Astrocyte (in vitro differentiated cells and primary cell): ENCODE measurements around the gene ERFE. TPM values are rescaled to one million over a fixed set of nuclear protein-coding genes. Genes with fewer than 3 reads are reported as not detected.

Experiments used
- DNase-seq: peaks from one replicate; pipeline ENCODE4 v3.0.0-alpha.2; 2010; ENCODE audit warnings: low read depth
- FAIRE-seq: peaks from 2 replicates; lab custom pipeline; 2011; peaks lifted over from hg19 to GRCh38; lab: Jason Lieb, UNC
- H2AFZ ChIP-seq: 2 replicates; pipeline ENCODE4 v1.6.0; 2012; ENCODE audit warnings: low read depth, low read length, inconsistent platforms
- H3K27ac ChIP-seq: 2 replicates; pipeline ENCODE4 v1.5.1; 2011; ENCODE audit warnings: low read depth, low read length, inconsistent platforms
- H3K27me3 ChIP-seq: 2 replicates; pipeline ENCODE4 v1.6.0; 2011; ENCODE audit warnings: low read length, inconsistent platforms; ENCODE audit not compliant: insufficient read depth
- H3K36me3 ChIP-seq: 2 replicates; pipeline ENCODE4 v1.5.1; 2011; ENCODE audit warnings: low read length, inconsistent platforms; ENCODE audit not compliant: insufficient read depth
- H3K4me1 ChIP-seq: 2 replicates; pipeline ENCODE4 v1.5.1; 2011; ENCODE audit warnings: low read length, inconsistent platforms; ENCODE audit not compliant: insufficient read depth
- H3K4me2 ChIP-seq: 2 replicates; pipeline ENCODE4 v1.6.0; 2012; ENCODE audit warnings: low read length, inconsistent platforms
- H3K4me3 ChIP-seq: 2 replicates; pipeline ENCODE4 v1.5.1; 2011; ENCODE audit warnings: low read depth, mild to moderate bottlenecking, low read length, inconsistent platforms; ENCODE audit not compliant: insufficient read depth
- H3K79me2 ChIP-seq: 2 replicates; pipeline ENCODE4 v1.6.0; 2012; ENCODE audit warnings: mild to moderate bottlenecking, low read length, inconsistent platforms; ENCODE audit not compliant: insufficient read depth
- H3K9ac ChIP-seq: 2 replicates; pipeline ENCODE4 v1.6.0; 2012; ENCODE audit warnings: mild to moderate bottlenecking, low read length, inconsistent platforms
- H3K9me3 ChIP-seq: 2 replicates; pipeline ENCODE4 v1.5.1; 2012; ENCODE audit warnings: low read depth, mild to moderate bottlenecking, low read length, inconsistent platforms; ENCODE audit not compliant: insufficient read depth
- H4K20me1 ChIP-seq: 2 replicates; pipeline ENCODE4 v1.6.0; 2012; ENCODE audit warnings: low read length, inconsistent platforms; ENCODE audit not compliant: insufficient read depth
- H3K27ac Mint-ChIP-seq: one replicate; pipeline ENCODE4 v1.8.0; 2021; ENCODE audit warnings: mild to moderate bottlenecking, mixed read lengths; ENCODE audit not compliant: unreplicated experiment
- H3K27me3 Mint-ChIP-seq: one replicate; pipeline ENCODE4 v1.8.0; 2021; ENCODE audit warnings: low read depth, mixed read lengths; ENCODE audit not compliant: unreplicated experiment
- H3K36me3 Mint-ChIP-seq: one replicate; pipeline ENCODE4 v1.8.0; 2021; ENCODE audit warnings: low read depth, mixed read lengths; ENCODE audit not compliant: unreplicated experiment
- H3K4me1 Mint-ChIP-seq: one replicate; pipeline ENCODE4 v1.8.0; 2021; ENCODE audit warnings: low read depth, mixed read lengths; ENCODE audit not compliant: unreplicated experiment
- H3K4me3 Mint-ChIP-seq: one replicate; pipeline ENCODE4 v1.8.0; 2021; ENCODE audit warnings: mild to moderate bottlenecking, moderate library complexity, mixed read lengths; ENCODE audit not compliant: unreplicated experiment
- H3K9me3 Mint-ChIP-seq: one replicate; pipeline ENCODE4 v1.8.0; 2021; ENCODE audit warnings: mild to moderate bottlenecking, mixed read lengths; ENCODE audit not compliant: unreplicated experiment
- EZH2 ChIP-seq: IDR thresholded peaks from 2 replicates; pipeline ENCODE4 v1.6.1; 2012; ENCODE audit warnings: mild to moderate bottlenecking, low read length, inconsistent platforms; ENCODE audit not compliant: insufficient read depth
- total RNA-seq: library from RNA; stranded (reverse); gene quantifications from 2 replicates; pipeline ENCODE4 v1.2.1, GENCODE V29; 2021
- TF ChIP-seq, protein P1 (sequence below): IDR thresholded peaks from 2 replicates; pipeline ENCODE4 v1.5.1; 2011; ENCODE audit warnings: low read depth, mild to moderate bottlenecking, inconsistent platforms, low read length, moderate library complexity; ENCODE audit not compliant: insufficient read depth

Gene ERFE
- total RNA-seq, 1 donor from 2014 or later = 1.4 TPM

DNA sequence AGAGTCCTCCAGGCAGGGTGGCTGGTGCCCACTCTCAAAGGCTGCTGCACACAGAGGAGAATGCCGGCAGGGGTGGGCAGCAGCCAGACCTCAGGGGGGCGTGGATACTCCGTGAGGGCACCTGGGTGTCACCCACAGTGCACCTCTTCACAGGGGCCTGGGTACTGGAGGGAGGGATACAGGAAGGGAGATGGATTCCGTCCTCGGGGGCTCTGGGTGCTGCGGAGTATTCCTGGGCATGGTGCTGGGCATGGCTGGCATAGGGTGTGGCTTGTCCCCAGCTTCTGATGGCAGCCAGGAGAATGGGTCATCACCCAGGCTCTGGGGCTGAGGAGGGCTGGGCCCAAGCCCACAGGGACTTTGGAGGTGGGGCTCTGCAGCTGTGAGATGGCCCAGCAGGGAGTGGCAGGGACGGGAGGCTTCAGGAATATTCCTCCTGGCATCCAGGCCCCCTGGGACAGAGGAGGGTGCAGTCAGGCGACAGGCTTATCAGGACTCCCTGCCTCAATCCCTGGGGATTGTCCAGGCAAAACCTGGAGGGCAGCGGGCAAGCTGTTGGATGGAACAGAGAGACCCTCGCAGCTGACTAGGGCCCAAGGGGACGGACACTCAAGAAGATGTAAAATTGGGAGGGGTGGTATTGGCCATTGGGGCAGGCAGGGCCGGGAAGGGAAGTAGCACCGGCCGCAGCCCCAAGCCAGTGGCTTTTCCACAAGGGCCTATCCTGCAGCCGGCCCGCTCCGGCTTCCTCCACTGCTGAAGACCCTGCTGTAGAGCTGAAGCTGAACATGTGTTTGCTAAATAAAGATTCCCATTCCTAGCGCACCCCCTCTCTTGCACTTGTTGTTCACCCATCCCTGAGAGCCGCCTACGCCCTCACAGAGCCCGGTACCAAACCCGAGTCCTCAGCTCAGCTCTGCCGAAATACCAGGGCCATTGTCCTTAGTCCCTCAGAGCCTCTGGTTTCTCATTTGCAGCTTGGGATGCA, 26.0 kb upstream of the ERFE start:
- no peak overlapping the region for H3K27ac Mint-ChIP-seq
- H3K79me2 ChIP-seq = no peaks in the 10 kb centered on the region
- no peak overlapping the region for H3K4me3 Mint-ChIP-seq
- no peaks in the 10 kb centered on the region for H3K4me1 ChIP-seq
- no peaks in the 10 kb centered on the region for H3K9me3 Mint-ChIP-seq
- no peak for DNase-seq
- H2AFZ ChIP-seq = no peak overlapping the region
- TF ChIP-seq EZH2 = no peak
- TF ChIP-seq, protein P1, sequence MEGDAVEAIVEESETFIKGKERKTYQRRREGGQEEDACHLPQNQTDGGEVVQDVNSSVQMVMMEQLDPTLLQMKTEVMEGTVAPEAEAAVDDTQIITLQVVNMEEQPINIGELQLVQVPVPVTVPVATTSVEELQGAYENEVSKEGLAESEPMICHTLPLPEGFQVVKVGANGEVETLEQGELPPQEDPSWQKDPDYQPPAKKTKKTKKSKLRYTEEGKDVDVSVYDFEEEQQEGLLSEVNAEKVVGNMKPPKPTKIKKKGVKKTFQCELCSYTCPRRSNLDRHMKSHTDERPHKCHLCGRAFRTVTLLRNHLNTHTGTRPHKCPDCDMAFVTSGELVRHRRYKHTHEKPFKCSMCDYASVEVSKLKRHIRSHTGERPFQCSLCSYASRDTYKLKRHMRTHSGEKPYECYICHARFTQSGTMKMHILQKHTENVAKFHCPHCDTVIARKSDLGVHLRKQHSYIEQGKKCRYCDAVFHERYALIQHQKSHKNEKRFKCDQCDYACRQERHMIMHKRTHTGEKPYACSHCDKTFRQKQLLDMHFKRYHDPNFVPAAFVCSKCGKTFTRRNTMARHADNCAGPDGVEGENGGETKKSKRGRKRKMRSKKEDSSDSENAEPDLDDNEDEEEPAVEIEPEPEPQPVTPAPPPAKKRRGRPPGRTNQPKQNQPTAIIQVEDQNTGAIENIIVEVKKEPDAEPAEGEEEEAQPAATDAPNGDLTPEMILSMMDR = no peak
- H3K9me3 ChIP-seq = no peaks in the 10 kb centered on the region
- no peaks in the 10 kb centered on the region for H3K36me3 ChIP-seq
- H3K4me2 ChIP-seq = no peak overlapping the region
- no peak overlapping the region for H3K27ac ChIP-seq
- H3K27me3 ChIP-seq = no peaks in the 10 kb centered on the region
- no peak overlapping the region for H3K9ac ChIP-seq
- no peaks in the 10 kb centered on the region for H3K36me3 Mint-ChIP-seq
- H3K4me3 ChIP-seq = no peak overlapping the region
- H4K20me1 ChIP-seq = no peaks in the 10 kb centered on the region
- H3K27me3 Mint-ChIP-seq = peaks cover 33% of the 10 kb centered on the region
- no peaks in the 10 kb centered on the region for H3K4me1 Mint-ChIP-seq
- no peak for FAIRE-seq

DNA sequence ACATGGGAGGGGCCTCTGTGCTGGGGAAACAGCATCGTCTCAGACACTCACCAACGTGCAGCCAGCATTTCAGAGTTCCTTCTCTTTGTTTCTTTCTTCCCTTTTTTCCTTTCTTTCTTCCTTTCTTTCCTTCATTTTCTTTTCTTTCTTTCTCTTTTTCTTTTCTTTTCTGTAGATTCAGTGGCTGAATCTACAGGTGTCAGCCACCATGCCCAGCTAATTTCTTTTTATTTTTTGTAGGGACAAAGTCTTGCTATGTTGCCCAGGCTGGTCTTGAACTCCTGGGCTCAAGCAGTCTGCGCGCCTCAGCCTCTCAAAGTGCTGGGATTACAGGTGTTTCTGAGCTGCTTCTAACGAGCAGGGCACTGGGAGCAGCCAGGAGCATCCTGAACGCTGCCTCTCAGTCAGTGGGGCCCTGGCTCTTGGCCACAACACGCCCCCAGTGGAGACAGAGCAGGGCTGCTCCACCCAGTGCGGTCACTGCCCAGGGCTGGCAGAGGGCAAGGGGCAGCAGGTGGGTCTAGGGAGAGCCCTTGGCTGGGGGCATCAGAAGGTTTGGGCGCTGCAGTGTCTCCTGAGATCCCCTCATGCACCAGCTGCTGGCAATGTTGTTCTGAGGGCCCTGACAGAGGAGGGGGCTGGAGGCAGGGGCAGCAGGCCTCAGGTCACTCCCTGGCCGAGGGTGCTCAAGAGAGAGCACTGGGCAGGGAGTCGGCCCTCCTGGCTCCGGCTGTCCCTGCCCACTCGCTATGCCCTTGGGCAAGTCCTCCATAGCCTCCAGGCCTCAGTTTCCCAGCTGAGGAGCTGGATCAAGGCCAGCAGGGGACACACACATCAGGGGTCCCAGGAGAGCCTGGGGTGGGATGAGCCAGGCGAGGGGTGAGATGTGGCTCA, 25.0 kb upstream of the ERFE start:
- Mint-ChIP-seq H3K4me3 (no peak overlapping the region), H3K27ac (no peak overlapping the region), H3K9me3 (no peaks in the 10 kb centered on the region), H3K4me1 (no peaks in the 10 kb centered on the region), H3K36me3 (no peaks in the 10 kb centered on the region), H3K27me3 (peaks cover 35% of the 10 kb centered on the region)
- no peaks in the 10 kb centered on the region for H3K27me3 ChIP-seq
- no peaks in the 10 kb centered on the region for H3K79me2 ChIP-seq
- H3K4me2 ChIP-seq = no peak overlapping the region
- H2AFZ ChIP-seq = no peak overlapping the region
- no peak overlapping the region for H3K9ac ChIP-seq
- no peaks in the 10 kb centered on the region for H4K20me1 ChIP-seq
- no peak overlapping the region for H3K27ac ChIP-seq
- H3K4me3 ChIP-seq = no peak overlapping the region
- FAIRE-seq (no peak), DNase-seq (no peak)
- H3K36me3 ChIP-seq = no peaks in the 10 kb centered on the region
- TF ChIP-seq, protein P1 = no peak
- no peak for TF ChIP-seq EZH2
- H3K9me3 ChIP-seq = no peaks in the 10 kb centered on the region
- no peaks in the 10 kb centered on the region for H3K4me1 ChIP-seq
